Cardiac septum (tissue), 1 donor: Measurements from ENCODE around the gene MUL1. TPM values are rescaled to one million over a fixed set of nuclear protein-coding genes. Genes with fewer than 3 reads are reported as not detected.
"Not testable (repeated sequence)": the region's sequence is repeated elsewhere in the genome, so short reads cannot be mapped to it uniquely, and the experiment has no call there.

Source experiments
- DNase-seq: peaks from one replicate; pipeline ENCODE4 v3.0.0-alpha.2; 2020; ENCODE audit warnings: low spot score
- intact Hi-C: fragments of 100-400 bp; cut with DNase I; formaldehyde crosslinking; loops from one replicate; pipeline ENCODE4 v1.14.0; 2022
- total RNA-seq: library from RNA; stranded (reverse); fragmentation: NEBNext Ultra II Directional; extraction: Animal tissue kit (Norgen Biotek cat#: 25700); gene quantifications from one replicate; pipeline ENCODE4 v1.2.1, GENCODE V29; 2021
- donor health status: DM: no; HTN: no; CAD: no.

MUL1 gene
- total RNA-seq, 1 donor from 2014 or later = 35.1 TPM

- peak; percentile 10 for DNase-seq
- intact Hi-C loops = not testable (repeated sequence)
Measured at GRCh38 chr1:20519609-20520262, 11.8 kb upstream of the MUL1 start.

- intact Hi-C loops = no loop called here
- peak; percentile 33 for DNase-seq
Measured at GRCh38 chr1:20511518-20512428, 3.8 kb upstream of the MUL1 start.

GRCh38 chr1:20508411-20508771 is 440 bp upstream of the MUL1 start:
- DNase-seq = no peak
- intact Hi-C loops = no loop called here

GRCh38 chr1:20507248-20507563 is 745 bp downstream of the MUL1 start:
- intact Hi-C loops = no loop called here
- DNase-seq = no peak

GRCh38 chr1:20505488-20505887 is 2.5 kb downstream of the MUL1 start:
- intact Hi-C loops = no loop called here
- DNase-seq = no peak

- intact Hi-C loops = no loop called here
- DNase-seq = peak; percentile 54
Measured at GRCh38 chr1:20500716-20501115, 7.2 kb downstream of the MUL1 start.

- DNase-seq = peak; percentile 46
- intact Hi-C loops = no loop called here
Measured at GRCh38 chr1:20499718-20500117, 8.2 kb downstream of the MUL1 start.

- intact Hi-C loops = no loop called here
- peak; percentile 47 for DNase-seq
Measured at GRCh38 chr1:20499105-20499504, 8.8 kb downstream of the MUL1 start.

- peak; percentile 38 for DNase-seq
- intact Hi-C loops = no loop called here
Measured at GRCh38 chr1:20498116-20498515, 9.8 kb downstream of the MUL1 start.

GRCh38 chr1:20497506-20497905 is 10.4 kb downstream of the MUL1 start:
- intact Hi-C loops = no loop called here
- DNase-seq = peak; percentile 10

- peak; percentile 70 for DNase-seq
- intact Hi-C loops = not testable (repeated sequence)
Measured at GRCh38 chr1:20496725-20497383, 11.1 kb downstream of the MUL1 start.

- intact Hi-C loops = no loop called here
- DNase-seq = peak; percentile 31
Measured at GRCh38 chr1:20496241-20496661, 11.7 kb downstream of the MUL1 start.

GRCh38 chr1:20495661-20496060 is 12.3 kb downstream of the MUL1 start:
- DNase-seq = no peak
- intact Hi-C loops = no loop called here

- DNase-seq = peak; percentile 29
- intact Hi-C loops = loop anchor here (5.0 kb wide), 2 partner anchors 132 to 522 kb away; no protein-coding TSS in a partner anchor
Measured at GRCh38 chr1:20494609-20495311, 13.2 kb downstream of the MUL1 start.

GRCh38 chr1:20493839-20494608 is 13.9 kb downstream of the MUL1 start:
- peak; percentile 90 for DNase-seq
- intact Hi-C loops = loop anchor here (2.0 to 5.0 kb wide), 5 partner anchors 117 to 575 kb away; no protein-coding TSS in a partner anchor

GRCh38 chr1:20493309-20493708 is 14.6 kb downstream of the MUL1 start:
- no peak for DNase-seq
- intact Hi-C loops = loop anchor here (2.0 to 5.0 kb wide), 5 partner anchors 117 to 575 kb away; no protein-coding TSS in a partner anchor

GRCh38 chr1:20492751-20493150 is 15.2 kb downstream of the MUL1 start:
- intact Hi-C loops = loop anchor here (2.0 to 5.0 kb wide), 5 partner anchors 116 to 574 kb away; no protein-coding TSS in a partner anchor
- no peak for DNase-seq

GRCh38 chr1:20491866-20492265 is 16.1 kb downstream of the MUL1 start:
- intact Hi-C loops = loop anchor here (2.0 to 5.0 kb wide), 5 partner anchors 115 to 573 kb away; no protein-coding TSS in a partner anchor
- no peak for DNase-seq

GRCh38 chr1:20491178-20491577 is 16.8 kb downstream of the MUL1 start:
- no peak for DNase-seq
- intact Hi-C loops = loop anchor here (5.0 kb wide), 2 partner anchors 129 to 519 kb away; no protein-coding TSS in a partner anchor
